NCI-H1417 treated with DMSO at 0.1 percent for 48 hours (cell line): ENCODE results near the gene HIRA.

ENCODE experiments used
- DNase-seq: peaks from one replicate; lab custom pipeline; 2025; lab: John Stamatoyannopoulos, UW

The HIRA gene

DNA sequence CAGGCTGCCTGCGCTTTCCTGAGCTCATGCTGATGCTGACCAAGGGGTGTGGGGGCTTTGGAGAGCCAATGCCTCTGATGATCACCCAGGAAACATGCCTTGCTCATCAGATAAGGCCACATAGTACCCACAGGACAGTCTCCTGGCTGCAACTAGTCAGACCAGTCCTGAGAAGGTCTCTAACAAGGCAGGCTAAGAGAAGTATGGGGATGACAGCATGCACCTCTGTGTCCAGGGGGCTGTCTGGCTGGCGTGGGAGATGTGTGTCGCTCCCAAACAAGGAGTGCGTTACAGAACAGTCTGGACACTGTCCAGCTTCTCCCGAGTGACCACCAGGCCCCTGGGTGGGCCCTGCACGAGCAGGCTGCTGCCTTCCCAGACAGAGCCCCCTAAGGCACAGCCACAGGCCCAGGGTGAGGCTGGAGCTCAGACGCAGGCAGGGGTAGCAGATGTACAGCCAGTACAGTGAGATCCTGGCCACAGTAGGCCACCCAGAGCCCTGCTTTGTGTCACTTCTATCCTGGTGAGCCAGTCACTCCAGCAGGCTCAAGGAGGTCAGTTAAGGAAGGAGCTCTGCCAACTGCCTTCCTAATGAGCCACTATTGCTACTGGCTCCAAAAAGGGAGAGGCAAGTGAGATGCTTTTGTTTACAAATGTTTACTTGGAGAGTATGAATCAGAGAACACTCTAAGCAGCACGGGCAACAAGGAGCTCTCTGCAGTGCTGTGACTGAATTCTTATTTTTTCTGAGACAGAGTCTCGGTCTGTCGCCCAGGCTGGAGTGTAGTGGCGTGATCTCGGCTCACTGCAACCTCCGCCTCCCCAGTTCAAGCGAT is 74.0 kb downstream of the HIRA start:
- DNase-seq: no peak

DNA sequence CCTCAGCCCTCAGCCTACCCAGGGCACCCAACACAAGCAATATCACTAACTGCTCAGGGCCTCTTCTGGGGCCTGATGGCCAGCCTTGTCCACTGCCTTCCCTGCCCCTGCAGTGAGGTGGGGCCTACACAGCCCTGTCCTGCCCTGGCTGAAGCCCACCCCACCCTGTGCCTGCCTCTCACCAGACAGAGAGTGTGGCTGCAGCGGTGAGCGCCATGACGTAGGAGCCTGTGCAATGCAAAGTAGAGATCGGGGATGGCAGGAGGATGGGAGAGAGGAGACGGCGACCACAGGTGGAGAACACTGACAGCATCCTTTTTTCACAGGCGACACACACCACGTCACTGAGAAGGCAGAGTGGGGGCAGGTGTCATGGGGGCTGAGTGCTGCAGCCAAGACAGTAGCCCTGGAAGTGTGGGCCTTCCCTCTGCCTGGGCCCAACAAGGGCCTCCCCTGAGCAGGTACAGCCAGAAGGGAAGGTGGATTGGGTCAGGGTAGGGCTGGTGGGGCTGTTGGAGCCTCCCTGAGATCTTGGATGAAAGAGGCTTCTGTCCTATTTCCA is 74.7 kb downstream of the HIRA start:
- DNase-seq: no peak

DNA sequence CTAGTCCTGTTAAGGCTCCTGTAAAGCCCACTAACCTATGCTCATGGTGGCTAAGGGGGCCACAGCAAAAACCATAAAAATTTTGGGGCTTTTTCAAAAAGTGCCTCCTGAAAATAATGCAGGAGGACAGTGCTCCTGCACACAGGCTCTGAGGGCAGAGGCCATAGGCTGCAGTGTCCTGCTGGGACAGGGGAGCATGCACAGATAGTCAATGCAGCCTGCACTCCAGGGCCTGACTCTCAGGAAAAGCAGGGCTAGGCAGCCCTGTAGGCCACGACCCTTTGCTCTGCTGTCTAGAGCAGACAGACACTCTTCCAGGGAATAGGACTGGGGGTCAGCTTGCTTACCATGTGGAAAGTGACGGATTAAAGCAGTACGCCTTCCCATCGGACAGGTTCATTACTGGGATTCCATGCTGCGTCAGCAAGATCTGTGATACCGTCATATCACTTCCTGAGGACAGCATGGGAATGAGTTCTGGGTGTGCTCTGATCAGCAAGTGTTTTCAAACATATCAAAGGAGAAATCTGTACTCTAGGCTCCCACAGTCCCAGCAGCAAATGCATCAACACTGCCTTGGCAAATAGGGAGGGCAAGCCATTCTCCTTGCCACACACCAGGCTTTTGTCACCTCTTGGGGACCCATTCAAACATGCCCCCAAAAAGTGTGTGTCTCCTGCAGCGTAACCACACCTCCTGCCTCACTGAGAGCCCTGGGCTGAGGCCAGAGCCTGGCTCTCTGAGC is 75.9 kb downstream of the HIRA start:
- DNase-seq: no peak

DNA sequence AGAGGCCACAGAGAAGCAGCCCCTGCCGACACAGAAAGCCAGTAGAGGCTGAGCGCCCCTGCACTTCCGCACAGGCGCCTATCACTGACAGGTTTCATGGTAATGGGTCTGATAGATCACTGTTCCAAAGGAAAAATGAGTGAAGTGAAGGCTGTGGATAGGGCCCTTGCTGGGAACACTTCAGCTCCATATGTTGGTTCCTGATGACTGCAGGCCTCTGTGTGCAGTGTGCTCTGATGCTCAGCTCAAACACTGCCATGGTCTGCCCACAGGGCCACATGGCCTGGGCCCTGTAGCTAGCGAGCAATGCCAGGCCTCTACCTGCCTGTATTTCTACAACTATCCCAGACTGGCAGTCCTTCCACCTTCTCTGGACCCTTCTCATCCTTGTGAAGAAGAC is 77.3 kb downstream of the HIRA start:
- no peak for DNase-seq

DNA sequence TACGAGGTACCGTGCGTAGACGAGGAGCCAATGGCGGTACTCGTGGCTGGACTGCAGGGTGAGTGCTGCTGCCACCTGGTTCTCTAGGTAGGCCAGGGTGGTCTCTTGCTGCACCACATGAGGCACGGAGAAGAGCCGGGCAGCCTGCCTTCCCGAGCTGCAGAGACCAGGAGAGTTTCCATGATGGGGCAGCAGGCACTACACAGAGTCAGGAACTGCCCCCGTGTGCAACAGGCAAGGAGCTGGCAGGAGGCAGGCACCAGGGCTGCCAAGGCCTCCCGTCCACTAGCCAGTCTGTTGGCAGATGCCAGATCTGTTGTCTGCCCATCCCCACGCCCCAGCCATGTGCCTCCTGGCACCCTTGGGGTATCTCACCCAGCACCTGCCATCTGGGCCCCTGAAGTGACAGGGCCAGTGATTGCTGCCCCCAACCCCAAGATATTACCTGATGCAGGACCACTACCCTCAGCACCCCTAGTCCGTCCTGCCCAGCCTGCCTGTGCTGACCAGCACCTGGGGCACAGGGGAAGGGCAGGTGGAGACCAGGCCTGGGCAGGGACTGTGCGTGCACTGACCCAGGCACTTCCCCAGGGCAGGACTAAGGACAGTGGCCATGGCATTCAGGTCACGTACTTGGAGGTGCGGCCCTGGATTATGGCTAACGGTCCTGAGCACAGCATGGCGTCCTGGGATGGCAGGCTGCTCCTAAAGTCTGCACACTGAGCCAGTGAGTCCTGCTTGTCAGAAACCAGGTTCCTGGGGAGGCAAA is 78.0 kb downstream of the HIRA start:
- DNase-seq: no peak

DNA sequence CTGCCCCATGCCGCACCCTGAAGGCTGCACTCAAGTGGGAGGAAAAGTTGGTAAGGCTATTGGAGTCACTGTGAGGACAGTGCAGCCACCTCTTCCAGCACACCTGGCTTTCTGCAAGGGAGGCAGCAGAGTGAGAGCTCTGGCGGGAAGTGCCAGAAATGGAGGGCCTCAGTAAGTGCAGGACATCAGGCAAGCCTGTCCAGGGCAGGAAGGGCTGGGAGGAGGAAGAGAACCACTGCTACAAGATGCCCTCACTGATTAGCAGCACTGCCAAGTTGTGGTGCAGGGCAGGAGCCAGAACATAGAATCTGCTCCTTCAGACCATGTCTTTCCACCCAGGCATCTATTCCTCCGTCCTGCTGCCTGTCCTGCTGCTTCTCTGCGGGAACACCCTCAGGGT is 78.8 kb downstream of the HIRA start:
- no peak for DNase-seq

DNA sequence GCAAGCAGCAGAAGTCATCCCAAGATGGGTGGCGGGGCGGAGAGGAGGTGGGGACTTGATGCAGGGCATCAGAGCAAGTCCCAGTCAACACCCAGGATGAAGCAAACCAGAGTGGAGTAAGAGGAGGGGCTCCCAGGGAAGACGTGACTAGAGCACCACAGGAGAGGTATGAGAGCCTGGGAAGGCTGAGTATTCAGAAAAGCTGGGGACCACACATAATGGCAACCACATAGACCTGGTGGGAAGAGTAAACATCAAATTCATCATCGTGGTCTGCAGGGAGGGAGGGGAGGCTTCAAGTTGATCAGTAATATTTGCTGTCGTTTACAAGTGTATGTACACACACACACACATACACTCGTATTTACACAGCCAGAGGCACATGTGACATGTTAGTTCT is 79.3 kb downstream of the HIRA start:
- no peak for DNase-seq

DNA sequence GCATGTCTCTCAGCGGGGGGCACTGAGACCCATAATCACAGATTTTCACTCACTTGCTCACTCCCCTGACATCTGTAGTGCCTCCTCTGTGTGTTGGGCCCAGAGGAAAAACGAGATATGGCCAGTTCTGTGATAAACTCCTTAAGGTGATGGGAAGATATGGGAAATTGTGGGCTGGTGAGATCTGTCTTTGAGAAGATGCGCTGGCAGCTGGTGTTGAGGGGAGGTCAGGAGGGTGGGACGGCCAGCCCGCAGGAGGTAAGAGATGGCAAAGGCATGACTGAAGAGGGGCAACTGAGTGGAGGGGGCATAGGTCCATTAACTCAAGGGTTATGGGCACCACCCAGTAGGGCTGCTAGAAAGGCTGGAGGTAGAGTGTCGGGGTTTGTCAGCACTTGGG is 79.9 kb downstream of the HIRA start:
- DNase-seq: no peak

DNA sequence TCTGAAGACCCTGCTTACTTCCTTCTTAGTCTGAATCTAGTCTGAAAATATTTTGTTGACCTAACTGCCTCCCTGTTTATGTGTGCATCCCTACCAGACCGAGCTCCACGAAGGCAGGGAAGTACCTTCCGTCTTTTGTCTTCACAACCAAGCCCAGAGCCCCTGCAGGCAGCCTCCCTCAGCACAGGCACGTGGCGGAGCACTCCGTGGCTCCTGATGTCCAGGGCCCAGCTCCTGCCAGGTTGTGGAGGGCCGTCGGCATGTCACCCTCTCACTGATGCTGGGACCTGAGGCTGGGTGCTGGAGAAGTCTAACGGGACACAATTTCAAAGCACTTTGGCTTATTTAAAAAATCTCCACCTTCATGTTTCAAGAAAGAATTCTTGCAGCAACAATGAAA is 80.6 kb downstream of the HIRA start:
- no peak for DNase-seq

DNA sequence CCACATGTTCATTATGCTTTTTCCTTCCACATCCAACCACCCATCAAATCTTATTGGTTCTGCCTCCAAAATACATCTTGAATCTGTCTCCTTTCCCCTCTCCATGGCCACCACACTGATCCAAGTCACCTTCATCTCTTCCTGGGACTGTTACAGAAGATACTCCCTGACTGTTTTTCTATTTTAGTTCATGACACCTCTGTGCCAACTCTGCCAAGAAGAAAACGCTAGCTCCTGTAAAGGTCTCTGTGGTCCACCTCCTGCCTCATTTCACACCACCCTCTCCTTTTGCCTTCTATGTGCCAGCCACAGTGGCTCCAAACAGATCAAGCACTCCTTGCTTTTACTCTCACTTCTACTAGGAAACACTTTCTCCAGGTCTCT is 81.1 kb downstream of the HIRA start:
- no peak for DNase-seq

DNA sequence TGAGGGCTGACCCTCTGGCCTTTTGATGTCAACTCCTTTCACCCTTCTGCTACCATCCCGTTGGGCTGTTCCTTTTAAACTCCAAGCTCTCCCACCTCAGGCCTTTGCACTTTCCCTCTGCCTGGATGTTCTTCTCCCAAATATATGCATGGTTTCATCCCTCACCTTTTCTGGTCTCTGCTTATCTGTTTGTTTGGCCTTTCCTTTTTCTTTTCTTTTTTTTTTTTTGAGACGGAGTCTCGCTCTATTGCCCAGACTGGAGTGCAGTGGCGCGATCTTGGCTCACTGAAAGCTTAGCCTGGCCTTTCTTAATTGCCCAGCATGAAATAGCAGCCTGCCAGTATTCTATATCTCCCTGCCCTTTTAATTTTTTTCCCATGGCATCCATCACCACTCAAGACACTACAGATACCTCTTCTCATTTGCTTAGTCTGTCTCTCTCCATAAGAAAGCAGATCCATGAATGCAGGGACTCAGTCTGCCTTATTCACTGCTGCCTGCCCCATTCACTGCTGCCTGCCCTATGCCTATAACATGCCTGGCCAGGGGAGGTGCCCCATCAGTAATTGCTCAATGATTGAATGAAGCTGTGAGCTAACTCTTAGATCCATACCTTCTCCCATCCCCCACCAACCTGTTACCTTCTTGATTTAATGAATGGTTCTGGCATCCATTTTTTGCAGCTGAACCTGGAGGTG is 81.6 kb downstream of the HIRA start:
- no peak for DNase-seq

DNA sequence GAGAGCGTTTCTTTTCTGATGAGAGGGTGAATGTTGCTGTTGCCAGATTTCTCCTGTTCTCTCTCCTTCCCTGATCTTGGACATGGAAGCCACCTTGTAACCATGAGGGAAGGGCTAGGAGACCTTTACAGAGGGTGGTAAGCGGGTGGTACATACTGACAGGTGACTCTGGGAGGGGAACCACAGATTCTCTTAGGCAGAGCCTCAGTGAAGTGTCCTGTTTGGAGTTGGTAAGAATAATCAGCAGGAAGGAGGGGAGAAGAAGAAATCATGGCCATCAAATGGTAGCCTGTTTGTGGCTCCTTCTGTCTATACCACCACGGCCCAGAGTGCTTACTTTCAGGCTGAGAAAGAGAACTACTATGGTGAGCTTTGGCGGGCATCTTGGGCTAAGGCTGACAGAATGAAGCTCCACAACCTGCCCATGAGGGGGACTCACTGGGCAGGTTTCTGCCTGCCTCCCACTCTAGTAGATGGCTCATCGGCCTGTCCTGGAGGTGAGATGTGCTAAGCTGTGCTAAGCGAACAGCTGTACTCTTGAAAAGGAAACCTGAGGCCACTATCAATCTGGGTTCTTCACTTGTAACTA is 84.8 kb downstream of the HIRA start:
- DNase-seq: no peak

DNA sequence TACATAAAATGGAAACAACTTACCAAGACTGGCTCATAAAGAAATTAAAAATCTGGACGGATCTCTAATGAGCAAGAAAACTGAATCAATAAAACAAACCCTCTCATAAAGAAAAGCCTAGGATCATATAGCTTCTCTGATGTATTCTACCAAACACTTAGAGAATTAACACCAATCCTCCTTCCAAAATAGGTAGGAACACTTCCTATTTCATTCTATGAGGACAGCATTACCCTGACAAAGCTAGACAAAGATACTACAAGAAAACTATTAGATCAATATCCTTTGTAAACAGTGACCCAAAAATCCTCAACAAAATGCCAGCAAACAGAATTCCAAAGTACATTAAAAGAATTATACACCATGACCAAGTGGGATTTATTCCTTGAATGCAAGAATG is 87.1 kb downstream of the HIRA start:
- no peak for DNase-seq

DNA sequence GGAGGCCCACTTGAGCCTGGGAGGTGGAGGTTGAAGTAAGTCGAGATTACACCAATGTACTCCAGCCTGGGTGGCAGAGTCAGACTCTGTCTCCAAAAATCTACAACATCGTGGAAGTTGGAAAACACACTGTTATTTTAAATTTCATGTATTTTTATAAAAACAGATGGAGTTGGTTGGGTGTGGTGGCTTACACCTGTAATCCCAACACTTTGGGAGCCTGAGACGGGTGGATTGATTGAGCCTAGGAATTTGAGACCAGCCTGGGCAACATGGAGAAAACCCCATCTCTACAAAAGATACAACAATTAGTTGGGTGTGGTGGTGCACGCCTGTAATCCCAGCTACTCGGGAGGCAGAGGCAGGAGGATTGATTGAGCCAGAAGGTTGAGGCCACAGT is 88.1 kb downstream of the HIRA start:
- DNase-seq: no peak

DNA sequence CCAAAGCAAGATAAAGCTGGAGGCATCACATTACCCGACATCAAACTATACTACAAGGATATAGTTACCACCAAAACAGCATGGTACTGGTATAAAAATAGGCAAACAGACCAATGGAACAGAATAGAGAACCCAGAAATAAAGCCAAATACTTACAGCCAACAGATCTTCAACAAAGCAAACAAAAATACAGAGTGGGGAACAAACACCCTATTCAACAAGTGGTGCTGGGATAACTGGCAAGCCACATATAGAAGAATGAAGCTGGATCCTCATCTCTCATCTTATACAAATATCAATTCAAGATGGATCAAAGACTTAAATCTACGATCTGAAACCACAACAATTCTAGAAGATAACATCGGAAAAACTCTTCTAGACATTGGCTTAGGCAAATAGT is 90.0 kb downstream of the HIRA start:
- no peak for DNase-seq

DNA sequence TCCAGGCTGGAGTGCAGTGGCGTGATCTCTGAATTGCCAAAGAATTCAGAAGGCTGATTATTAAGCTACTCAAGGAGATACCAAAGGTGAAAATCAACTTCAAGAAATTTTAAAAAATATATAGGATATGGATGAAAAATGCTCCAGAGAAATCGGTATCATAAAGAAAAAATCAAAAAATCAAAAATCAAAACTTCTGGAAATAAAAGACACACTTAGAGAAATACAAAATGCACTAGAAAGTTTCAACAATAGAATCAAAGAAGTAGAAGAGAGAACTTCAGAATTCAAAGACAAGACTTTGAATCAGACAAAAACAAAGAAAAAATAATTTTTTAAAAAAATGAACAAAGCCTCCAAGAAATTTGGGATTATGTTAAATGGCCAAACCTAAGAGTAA is 94.4 kb downstream of the HIRA start:
- DNase-seq: no peak

DNA sequence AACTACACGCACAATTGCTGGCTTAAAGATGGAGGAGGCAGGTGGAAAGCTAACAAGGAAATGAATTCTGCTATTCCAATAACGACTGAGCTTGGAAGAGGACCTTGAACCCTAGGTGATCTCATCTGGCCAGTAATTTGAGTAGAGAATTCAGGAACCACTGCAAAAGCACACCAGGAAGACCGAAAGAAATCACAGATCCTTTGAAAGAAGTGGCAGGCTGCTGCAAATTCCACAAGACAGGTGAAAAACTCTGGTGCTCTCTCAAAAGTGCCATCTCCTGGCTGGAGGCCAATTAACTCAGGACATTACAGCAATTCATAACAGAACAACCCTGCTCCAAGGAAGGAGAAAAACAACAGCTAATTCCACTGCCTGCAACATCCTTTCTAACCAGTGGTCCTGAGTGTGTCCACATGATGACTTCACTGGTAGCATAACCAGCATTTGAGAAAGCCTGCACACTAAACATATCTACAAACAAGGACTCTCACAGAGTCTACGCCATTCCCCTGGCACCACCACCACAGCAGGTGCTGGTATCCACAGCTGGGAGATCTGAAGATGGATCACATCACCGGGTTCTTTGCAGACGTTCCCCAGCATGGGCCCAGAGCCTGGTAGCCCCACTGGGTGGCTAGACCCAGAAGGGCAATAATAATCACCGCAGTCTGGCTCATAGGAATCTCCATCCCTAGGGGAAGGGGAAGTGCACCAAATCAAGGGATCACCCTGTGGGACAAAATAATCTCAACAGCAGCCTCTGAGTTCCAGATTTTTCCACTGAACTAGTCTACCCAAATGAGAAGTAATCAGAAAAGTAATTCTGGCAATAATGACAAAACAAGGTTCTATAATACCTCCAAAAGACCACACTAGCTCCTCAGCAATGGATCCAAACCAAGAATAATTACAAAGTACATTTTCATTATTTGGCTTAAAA is 95.1 kb downstream of the HIRA start:
- DNase-seq: no peak

DNA sequence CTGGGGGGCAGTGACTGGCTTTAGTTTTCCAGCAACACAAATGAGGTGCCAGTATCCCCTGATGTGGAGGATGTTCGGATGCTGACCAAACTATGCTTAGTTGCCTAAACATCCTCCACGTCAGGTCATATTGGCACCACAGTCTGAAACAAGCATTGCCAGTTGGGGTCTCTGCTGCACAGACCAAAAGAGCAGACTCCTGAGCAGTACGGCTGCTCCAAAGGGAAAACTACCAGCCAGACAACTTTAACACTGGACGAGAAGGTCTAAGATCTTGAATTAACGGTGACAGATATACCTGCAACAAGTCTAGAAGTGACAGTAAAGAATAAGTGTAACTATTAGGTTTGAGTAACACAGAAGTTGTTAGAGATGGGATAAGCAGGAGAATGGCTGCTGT is 99.6 kb downstream of the HIRA start:
- DNase-seq: no peak

DNA sequence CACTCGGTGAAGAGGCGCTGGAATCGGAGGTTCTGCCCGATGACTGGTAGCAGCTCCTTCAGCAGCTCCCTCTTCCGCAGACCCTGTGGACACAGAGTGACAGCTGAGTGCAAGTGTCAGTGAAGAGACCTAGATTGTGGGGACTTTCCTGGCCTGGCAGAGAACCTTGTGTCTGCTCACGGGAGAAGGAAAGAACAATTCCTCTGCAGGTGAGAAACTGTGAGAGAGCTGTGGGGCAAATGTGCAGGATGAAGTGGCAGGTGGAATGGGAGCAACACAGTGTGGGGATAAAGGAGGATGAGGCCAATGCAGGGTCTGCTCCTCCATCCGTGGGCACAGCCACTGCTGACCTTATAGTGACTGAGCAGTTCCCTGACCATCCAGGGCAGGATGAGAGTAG is 100.1 kb downstream of the HIRA start:
- DNase-seq: no peak

DNA sequence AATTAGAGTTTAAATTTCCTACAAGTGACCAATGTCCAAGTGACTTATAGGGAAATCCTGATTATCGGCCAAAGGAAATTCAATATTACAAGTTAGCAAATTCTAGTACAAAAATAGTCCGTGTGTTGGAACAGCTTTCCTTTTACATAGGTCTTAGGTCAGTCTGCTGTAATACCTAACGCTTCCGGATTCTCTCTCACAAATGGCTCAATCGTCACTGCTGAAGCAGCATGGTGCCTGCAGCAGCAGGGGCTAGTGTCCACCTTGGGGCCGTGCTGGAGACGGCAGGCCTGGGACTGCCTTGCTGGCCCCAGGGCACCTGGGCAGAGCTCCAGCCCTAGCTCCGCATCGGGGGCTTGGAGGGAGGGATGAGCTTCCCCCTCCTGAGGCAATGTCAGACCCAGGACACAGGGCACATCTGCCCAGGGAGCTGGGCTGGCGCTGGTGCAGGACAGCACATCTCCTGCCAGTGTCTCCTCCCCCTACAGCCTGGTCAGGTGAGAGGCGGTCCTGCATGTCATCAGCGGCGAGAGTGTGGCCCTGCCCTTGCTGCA is 100.6 kb downstream of the HIRA start:
- no peak for DNase-seq
